OCI-LY3 (cell line): ENCODE measurements around the gene PRKCE.
A peak's percentile ranks its signal among the peaks of the same experiment; 100 is the strongest.

Experiments used
- H2AFZ ChIP-seq: fragments of 200-600, 300-600 bp; shearing (Covaris generic); 2 replicates; pipeline ENCODE4 v1.6.0; 2014; ENCODE audit warnings: antibody characterized with exemption, low read depth, low read length
- H3K27ac ChIP-seq: fragments of 200-600, 300-600 bp; sonication (generic); 2 replicates; pipeline ENCODE4 v1.5.1; 2014; ENCODE audit warnings: mild to moderate bottlenecking, low read length, moderate library complexity, mixed read lengths
- H3K27me3 ChIP-seq: fragments of 200-600, 300-600 bp; sonication (generic); 2 replicates; pipeline ENCODE4 v1.6.1; 2014; ENCODE audit warnings: low read depth, low read length, mixed read lengths
- H3K36me3 ChIP-seq: fragments of 200-600, 300-600 bp; sonication (generic); replicated peaks from 2 replicates; pipeline ENCODE3; 2014; ENCODE audit warnings: low read depth, low read length, mixed read lengths
- H3K4me1 ChIP-seq: fragments of 300-600, 200-600 bp; sonication (generic); 2 replicates; pipeline ENCODE4 v1.6.1; 2014; ENCODE audit warnings: low read length, mixed read lengths
- H3K4me2 ChIP-seq: fragments of 200-600, 300-600 bp; sonication (generic); 2 replicates; pipeline ENCODE4 v1.6.1; 2014; ENCODE audit warnings: low read length, mixed read lengths
- H3K4me3 ChIP-seq: fragments of 300-600, 200-600 bp; sonication (generic); 2 replicates; pipeline ENCODE4 v1.5.1; 2014; ENCODE audit warnings: antibody characterized with exemption, mild to moderate bottlenecking, low read length, moderate library complexity
- H3K79me2 ChIP-seq: fragments of 300-600, 200-600 bp; shearing (Covaris generic); 2 replicates; pipeline ENCODE4 v1.6.1; 2014; ENCODE audit warnings: mild to moderate bottlenecking, low read length, mixed read lengths
- H3K9ac ChIP-seq: fragments of 300-600, 200-600 bp; shearing (Covaris generic); 2 replicates; pipeline ENCODE4 v1.6.0; 2014; ENCODE audit warnings: mild to moderate bottlenecking, low read length, moderate library complexity
- H3K9me3 ChIP-seq: fragments of 200-600, 300-600 bp; shearing (Covaris generic); 2 replicates; pipeline ENCODE4 v1.6.1; 2014; ENCODE audit warnings: low read length, mixed read lengths; ENCODE audit not compliant: insufficient read depth
- H4K20me1 ChIP-seq: fragments of 200-600, 300-600 bp; sonication (generic); 2 replicates; pipeline ENCODE4 v1.6.1; 2016; ENCODE audit warnings: low read length, mixed read lengths; ENCODE audit not compliant: insufficient read depth
- EZH2phosphoT487 ChIP-seq: fragments of 200-600 bp; shearing (Covaris generic); IDR thresholded peaks from 2 replicates; pipeline ENCODE4 v1.6.1; 2018; ENCODE audit warnings: antibody characterized with exemption, mixed run types, low read depth
- TF ChIP-seq, protein P1 (sequence below): fragments of 200-600, 300-600 bp; sonication (generic); IDR thresholded peaks from 2 replicates; pipeline ENCODE4 v1.5.1; 2014; ENCODE audit warnings: antibody characterized with exemption, low read length, low read depth

PRKCE gene

DNA sequence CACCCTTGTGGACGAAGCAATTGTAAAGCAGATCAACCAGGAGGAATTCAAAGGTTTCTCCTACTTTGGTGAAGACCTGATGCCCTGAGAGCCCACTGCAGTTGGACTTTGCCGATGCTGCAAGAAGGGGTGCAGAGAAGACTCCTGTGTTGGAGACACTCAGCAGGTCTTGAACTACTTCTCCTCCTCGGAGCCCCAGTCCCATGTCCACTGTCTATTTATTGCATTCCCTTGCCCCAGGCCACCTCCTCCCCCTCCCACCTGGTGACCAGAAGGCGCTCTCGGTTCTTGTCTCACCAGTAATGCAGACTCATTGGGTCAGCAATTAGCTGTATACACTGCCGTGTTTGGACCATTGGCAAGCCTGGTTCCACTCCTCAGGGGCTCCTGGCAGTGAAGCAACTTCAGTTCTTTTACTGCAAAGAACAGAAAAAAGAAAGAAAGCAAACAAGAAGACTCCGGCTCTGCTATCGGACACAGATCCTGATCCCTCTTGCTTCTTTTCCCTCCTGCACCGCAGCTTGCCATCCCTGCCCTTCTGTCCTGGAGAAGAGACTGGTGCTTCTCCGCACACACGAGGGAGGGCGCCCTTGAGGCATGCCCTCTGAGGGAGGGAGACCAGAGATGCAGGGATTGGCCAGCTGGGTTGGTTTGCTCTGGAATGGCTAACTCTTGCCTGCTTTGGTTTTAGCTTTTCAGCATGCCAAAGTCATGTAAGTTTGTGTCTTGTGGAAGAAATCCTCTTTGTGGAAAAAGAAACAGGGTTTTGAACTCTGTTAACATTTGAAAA is 533.5 kb downstream of the PRKCE start:
- Histone ChIP-seq H3K79me2 (no peaks in the 10 kb centered on the region), H3K4me3 (no peak overlapping the region), H3K27ac (no peak overlapping the region), H3K4me1 (peaks cover 9% of the 10 kb centered on the region), H3K9me3 (no peaks in the 10 kb centered on the region), H3K36me3 (no peaks in the 10 kb centered on the region), H4K20me1 (no peaks in the 10 kb centered on the region), H3K4me2 (no peak overlapping the region), H2AFZ (no peak overlapping the region), H3K9ac (no peak overlapping the region), H3K27me3 (no peaks in the 10 kb centered on the region)
- TF ChIP-seq, protein P1, sequence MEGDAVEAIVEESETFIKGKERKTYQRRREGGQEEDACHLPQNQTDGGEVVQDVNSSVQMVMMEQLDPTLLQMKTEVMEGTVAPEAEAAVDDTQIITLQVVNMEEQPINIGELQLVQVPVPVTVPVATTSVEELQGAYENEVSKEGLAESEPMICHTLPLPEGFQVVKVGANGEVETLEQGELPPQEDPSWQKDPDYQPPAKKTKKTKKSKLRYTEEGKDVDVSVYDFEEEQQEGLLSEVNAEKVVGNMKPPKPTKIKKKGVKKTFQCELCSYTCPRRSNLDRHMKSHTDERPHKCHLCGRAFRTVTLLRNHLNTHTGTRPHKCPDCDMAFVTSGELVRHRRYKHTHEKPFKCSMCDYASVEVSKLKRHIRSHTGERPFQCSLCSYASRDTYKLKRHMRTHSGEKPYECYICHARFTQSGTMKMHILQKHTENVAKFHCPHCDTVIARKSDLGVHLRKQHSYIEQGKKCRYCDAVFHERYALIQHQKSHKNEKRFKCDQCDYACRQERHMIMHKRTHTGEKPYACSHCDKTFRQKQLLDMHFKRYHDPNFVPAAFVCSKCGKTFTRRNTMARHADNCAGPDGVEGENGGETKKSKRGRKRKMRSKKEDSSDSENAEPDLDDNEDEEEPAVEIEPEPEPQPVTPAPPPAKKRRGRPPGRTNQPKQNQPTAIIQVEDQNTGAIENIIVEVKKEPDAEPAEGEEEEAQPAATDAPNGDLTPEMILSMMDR: peak; percentile 29
- no peak for TF ChIP-seq EZH2phosphoT487

- peak overlapping the region; percentile 61 for H3K4me2 ChIP-seq
- H3K9ac ChIP-seq: peak overlapping the region; percentile 4; the same call in 1 of the 2 replicates
Observed at GRCh38 chr2:46187112-46187618, 535.7 kb downstream of the PRKCE start.

GRCh38 chr2:46188041-46188716 is 536.7 kb downstream of the PRKCE start:
- Histone ChIP-seq H3K9me3 (no peaks in the 10 kb centered on the region), H3K4me1 (peaks cover 9% of the 10 kb centered on the region), H3K27me3 (peaks cover 4% of the 10 kb centered on the region), H3K4me3 (no peak overlapping the region), H3K4me2 (no peak overlapping the region), H3K79me2 (no peaks in the 10 kb centered on the region), H3K27ac (no peak overlapping the region), H3K36me3 (no peaks in the 10 kb centered on the region), H2AFZ (no peak overlapping the region), H4K20me1 (no peaks in the 10 kb centered on the region), H3K9ac (no peak overlapping the region)
- no peak for TF ChIP-seq EZH2phosphoT487
- TF ChIP-seq, protein P1: no peak

More at GRCh38 chr2:46187112-46187618, 535.7 kb downstream of the PRKCE start:
- Histone ChIP-seq H3K4me3 (0 out of 2 replicates have a peak overlapping the region, but pooled peaks have one; percentile 7), H3K9me3 (no peaks in the 10 kb centered on the region), H2AFZ (peak overlapping the region; percentile 40; the same call in 1 of the 2 replicates), H3K27ac (no peak overlapping the region), H4K20me1 (no peaks in the 10 kb centered on the region), H3K79me2 (no peaks in the 10 kb centered on the region), H3K4me1 (peaks cover 9% of the 10 kb centered on the region), H3K36me3 (no peaks in the 10 kb centered on the region), H3K27me3 (peaks cover 4% of the 10 kb centered on the region)
- TF ChIP-seq, protein P1: no peak
- TF ChIP-seq EZH2phosphoT487: no peak

- no peaks in the 10 kb centered on the region for H3K4me1 ChIP-seq
- TF ChIP-seq EZH2phosphoT487: no peak
- TF ChIP-seq, protein P1: no peak
- no peak overlapping the region for H3K4me2 ChIP-seq
- no peak overlapping the region for H3K9ac ChIP-seq
- no peaks in the 10 kb centered on the region for H3K36me3 ChIP-seq
- no peaks in the 10 kb centered on the region for H4K20me1 ChIP-seq
- H3K4me3 ChIP-seq: no peak overlapping the region
- peaks cover 4% of the 10 kb centered on the region for H3K27me3 ChIP-seq
- no peaks in the 10 kb centered on the region for H3K79me2 ChIP-seq
- no peaks in the 10 kb centered on the region for H3K9me3 ChIP-seq
- H3K27ac ChIP-seq: no peak overlapping the region
- no peak overlapping the region for H2AFZ ChIP-seq
Observed at GRCh38 chr2:46193356-46193755, 541.9 kb downstream of the PRKCE start.
